Neuronal stem cell (in vitro differentiated cells): Measurements from ENCODE around the gene SP7.
A peak's percentile ranks its signal among the peaks of the same experiment; 100 is the strongest.

ENCODE experiments used
- DNase-seq: peaks from one replicate; pipeline ENCODE4 v3.0.0-alpha.2; 2013; ENCODE audit warnings: low spot score
- H2AFZ ChIP-seq: one replicate; pipeline ENCODE4 v1.6.1; 2013; ENCODE audit warnings: mild to moderate bottlenecking, low read length, inconsistent platforms
- H2AK5ac ChIP-seq: 2 replicates; pipeline ENCODE4 v1.6.1; 2013; ENCODE audit warnings: low read depth, mild to moderate bottlenecking, inconsistent platforms, low read length, moderate library complexity, mixed read lengths
- H2BK120ac ChIP-seq: 2 replicates; pipeline ENCODE4 v1.6.1; 2013; ENCODE audit warnings: low read depth, mild to moderate bottlenecking, inconsistent platforms, low read length, moderate library complexity, mixed read lengths
- H2BK12ac ChIP-seq: one replicate; pipeline ENCODE4 v1.6.1; 2013; ENCODE audit warnings: low read length, inconsistent platforms
- H2BK15ac ChIP-seq: 2 replicates; pipeline ENCODE4 v1.6.1; 2013; ENCODE audit warnings: mild to moderate bottlenecking, low read length, inconsistent platforms, mixed read lengths
- H2BK5ac ChIP-seq: one replicate; pipeline ENCODE4 v1.6.1; 2013; ENCODE audit warnings: inconsistent platforms, mild to moderate bottlenecking, low read length, moderate library complexity
- H3K14ac ChIP-seq: one replicate; pipeline ENCODE4 v1.6.1; 2013; ENCODE audit warnings: low read length, inconsistent platforms
- H3K18ac ChIP-seq: 2 replicates; pipeline ENCODE4 v1.6.1; 2013; ENCODE audit warnings: low read length, inconsistent platforms
- H3K23ac ChIP-seq: 2 replicates; pipeline ENCODE4 v1.6.1; 2013; ENCODE audit warnings: low read depth, mild to moderate bottlenecking, mixed read lengths, low read length, inconsistent platforms; ENCODE audit not compliant: poor library complexity
- H3K27ac ChIP-seq: replicated peaks from 3 replicates; pipeline ENCODE4 v1.5.1; 2013; ENCODE audit warnings: low read length, inconsistent platforms
- H3K27me3 ChIP-seq, 3 experiments: 2 replicates each; pipeline ENCODE4 v1.6.1; 2013; ENCODE audit warnings: low read length in 3 of 3, mild to moderate bottlenecking in 2 of 3, inconsistent platforms in 1 of 3, low read depth in 1 of 3, mixed read lengths in 1 of 3, moderate library complexity in 1 of 3; ENCODE audit not compliant: control insufficient read depth in 3 of 3, insufficient read depth in 3 of 3
- H3K36me3 ChIP-seq, 2 donors: replicated peaks in 1 of 2; 2 replicates each; pipeline ENCODE4 v1.6.1; 2013; ENCODE audit warnings: low read length in 2 of 2; ENCODE audit not compliant: control insufficient read depth in 2 of 2, insufficient read depth in 2 of 2
- H3K4ac ChIP-seq: 2 replicates; pipeline ENCODE4 v1.6.1; 2013; ENCODE audit warnings: inconsistent platforms, mild to moderate bottlenecking, low read length, moderate library complexity
- H3K4me1 ChIP-seq, 2 donors: 1 replicate in 1 of 2; 2 replicates in 1 of 2; pipeline ENCODE4 v1.6.1; 2013; ENCODE audit warnings: low read length in 2 of 2, low read depth in 1 of 2; ENCODE audit not compliant: control insufficient read depth in 2 of 2, insufficient read depth in 1 of 2
- H3K4me2 ChIP-seq: one replicate; pipeline ENCODE4 v1.6.1; 2013; ENCODE audit warnings: mild to moderate bottlenecking, low read length, inconsistent platforms; ENCODE audit not compliant: insufficient read depth, poor library complexity, severe bottlenecking
- H3K4me3 ChIP-seq, 2 donors: 2 replicates each; pipeline ENCODE4 v1.5.1; 2013; ENCODE audit warnings: low read length in 2 of 2, mild to moderate bottlenecking in 2 of 2, inconsistent platforms in 1 of 2, moderate library complexity in 1 of 2
- H3K79me1 ChIP-seq: one replicate; pipeline ENCODE4 v1.6.1; 2013; ENCODE audit warnings: low read depth, mild to moderate bottlenecking, inconsistent platforms, low read length, moderate library complexity
- H3K9ac ChIP-seq: one replicate; pipeline ENCODE4 v1.6.1; 2013; ENCODE audit warnings: mild to moderate bottlenecking, low read depth, low read length, inconsistent platforms; ENCODE audit not compliant: poor library complexity
- H3K9me3 ChIP-seq, 2 donors: replicated peaks in 1 of 2; 2 replicates each; pipeline versions ENCODE3 to v1.6.1; 2013; ENCODE audit warnings: low read length in 2 of 2, mild to moderate bottlenecking in 2 of 2, inconsistent platforms in 1 of 2, low read depth in 1 of 2, mixed read lengths in 1 of 2, moderate library complexity in 1 of 2; ENCODE audit not compliant: control insufficient read depth in 2 of 2, insufficient read depth in 1 of 2
- H4K8ac ChIP-seq: one replicate; pipeline ENCODE4 v1.6.1; 2013; ENCODE audit warnings: low read depth, mild to moderate bottlenecking, inconsistent platforms, low read length, moderate library complexity
- H4K91ac ChIP-seq: one replicate; pipeline ENCODE4 v1.6.1; 2013; ENCODE audit warnings: low read length, low read depth, mild to moderate bottlenecking, inconsistent platforms; ENCODE audit not compliant: poor library complexity
- WGBS, 2 donors: extraction: QIAGEN DNeasy Blood & Tissue Kit; methylation state at CpG; one replicate each; pipeline ENCODE4 v1.1.7; 2013; ENCODE audit warnings: missing lambda C conversion rate in 2 of 2, mixed read lengths in 1 of 2; ENCODE audit not compliant: insufficient read length in 2 of 2, insufficient replicate concordance in 1 of 2; ENCODE audit errors: extremely low coverage in 2 of 2; 5-methylcytosine and 5-hydroxymethylcytosine counted together

The SP7 gene

GRCh38 chr12:53355121-53355520 is 19.0 kb upstream of the SP7 start:
- H2BK120ac ChIP-seq: no peak overlapping the region
- H2AFZ ChIP-seq: peak overlapping the region; percentile 10
- H3K79me1 ChIP-seq: no peaks in the 10 kb centered on the region
- H2BK15ac ChIP-seq: no peak overlapping the region
- no peak overlapping the region for H2BK5ac ChIP-seq
- no peak overlapping the region for H4K91ac ChIP-seq
- H3K14ac ChIP-seq: no peak overlapping the region
- H3K9ac ChIP-seq: no peak overlapping the region
- no peak overlapping the region for H2BK12ac ChIP-seq
- no peaks in the 10 kb centered on the region for H3K4me1 ChIP-seq
- H3K9me3 ChIP-seq: no peaks in the 10 kb centered on the region
- no peak overlapping the region for H3K23ac ChIP-seq
- no peaks in the 10 kb centered on the region for H3K27me3 ChIP-seq
- no peak for DNase-seq
- no peak overlapping the region for H3K18ac ChIP-seq
- WGBS, 2 donors: no CpG with 5 or more reads among the region's 3 CpGs
- no peaks in the 10 kb centered on the region for H3K36me3 ChIP-seq
- H3K27ac ChIP-seq: no peak overlapping the region
- H4K8ac ChIP-seq: no peak overlapping the region
- no peak overlapping the region for H2AK5ac ChIP-seq
- no peak overlapping the region for H3K4me2 ChIP-seq
- no peak overlapping the region for H3K4ac ChIP-seq
- no peak overlapping the region for H3K4me3 ChIP-seq

- Histone ChIP-seq H3K79me1 (no peaks in the 10 kb centered on the region), H3K4me2 (no peak overlapping the region), H3K36me3 (no peaks in the 10 kb centered on the region), H3K27me3 (no peaks in the 10 kb centered on the region), H3K9ac (no peak overlapping the region), H3K23ac (no peak overlapping the region), H3K4ac (no peak overlapping the region), H4K91ac (no peak overlapping the region), H2BK120ac (no peak overlapping the region), H3K9me3 (no peaks in the 10 kb centered on the region), H3K14ac (no peak overlapping the region), H2AK5ac (no peak overlapping the region), H3K18ac (no peak overlapping the region), H2BK5ac (no peak overlapping the region), H3K27ac (no peak overlapping the region), H2AFZ (peak overlapping the region; percentile 47), H3K4me1 (no peaks in the 10 kb centered on the region), H3K4me3 (no peak overlapping the region), H2BK12ac (no peak overlapping the region), H2BK15ac (no peak overlapping the region), H4K8ac (no peak overlapping the region)
- no CpG with 5 or more reads among the region's 5 CpGs for WGBS, 2 donors
- no peak for DNase-seq
Observed at GRCh38 chr12:53353257-53353655, 17.1 kb upstream of the SP7 start.

- no peak overlapping the region for H4K8ac ChIP-seq
- no peak overlapping the region for H2BK15ac ChIP-seq
- peak; percentile 89 for DNase-seq
- no peak overlapping the region for H4K91ac ChIP-seq
- no peak overlapping the region for H3K9ac ChIP-seq
- no peak overlapping the region for H2BK12ac ChIP-seq
- H3K4me2 ChIP-seq: no peak overlapping the region
- peak overlapping the region; percentile 8 for H3K18ac ChIP-seq
- no peaks in the 10 kb centered on the region for H3K27me3 ChIP-seq
- no peak overlapping the region for H3K23ac ChIP-seq
- H2AFZ ChIP-seq: peak overlapping the region; percentile 47
- no peak overlapping the region for H3K27ac ChIP-seq
- H3K36me3 ChIP-seq: no peaks in the 10 kb centered on the region
- no peaks in the 10 kb centered on the region for H3K79me1 ChIP-seq
- H2BK5ac ChIP-seq: no peak overlapping the region
- H3K9me3 ChIP-seq: no peaks in the 10 kb centered on the region
- no peaks in the 10 kb centered on the region for H3K4me1 ChIP-seq
- no peak overlapping the region for H2AK5ac ChIP-seq
- no peak overlapping the region for H2BK120ac ChIP-seq
- no CpG with 5 or more reads among the region's 21 CpGs for WGBS, 2 donors
- H3K4me3 ChIP-seq: no peak overlapping the region
- no peak overlapping the region for H3K14ac ChIP-seq
- no peak overlapping the region for H3K4ac ChIP-seq
Observed at GRCh38 chr12:53352331-53353256, 16.4 kb upstream of the SP7 start.

- Histone ChIP-seq H3K9ac (no peak overlapping the region), H3K27me3 (peaks cover 0 to 33% (median 4%) of the 10 kb centered on the region in 3 experiments), H2AFZ (peak overlapping the region; percentile 13), H4K91ac (no peak overlapping the region), H2BK12ac (no peak overlapping the region), H3K4me1 (peaks cover 5 to 10% of the 10 kb centered on the region in 2 donors), H3K79me1 (no peaks in the 10 kb centered on the region), H2BK15ac (no peak overlapping the region), H3K23ac (no peak overlapping the region), H2BK5ac (no peak overlapping the region), H3K14ac (no peak overlapping the region), H2AK5ac (no peak overlapping the region), H2BK120ac (no peak overlapping the region), H3K4ac (no peak overlapping the region), H3K9me3 (no peaks in the 10 kb centered on the region), H4K8ac (no peak overlapping the region), H3K36me3 (no peaks in the 10 kb centered on the region), H3K4me2 (no peak overlapping the region), H3K4me3 (no peak overlapping the region), H3K18ac (no peak overlapping the region), H3K27ac (no peak overlapping the region)
- WGBS, 2 donors: no CpG with 5 or more reads among the region's 4 CpGs
- DNase-seq: no peak
Observed at GRCh38 chr12:53347905-53348304, 11.8 kb upstream of the SP7 start.
